Nephron (organoid): ENCODE measurements around the gene PDX1.
A peak's percentile ranks its signal among the peaks of the same experiment; 100 is the strongest.

ENCODE experiments used
- H3K27ac Mint-ChIP-seq, 3 experiments: 2 replicates each; pipeline ENCODE4 v1.8.0; 2020; ENCODE audit warnings: mixed read lengths in 3 of 3, mild to moderate bottlenecking in 2 of 3, moderate library complexity in 1 of 3
- H3K27me3 Mint-ChIP-seq: 2 replicates; pipeline ENCODE4 v1.8.0; 2021; ENCODE audit warnings: low read depth, mild to moderate bottlenecking, moderate library complexity, mixed read lengths
- H3K36me3 Mint-ChIP-seq: 2 replicates; pipeline ENCODE4 v1.8.0; 2020; ENCODE audit warnings: low read depth, mixed read lengths
- H3K4me1 Mint-ChIP-seq: 2 replicates; pipeline ENCODE4 v1.8.0; 2020; ENCODE audit warnings: mixed read lengths
- H3K4me3 Mint-ChIP-seq, 3 experiments: 2 replicates each; pipeline ENCODE4 v1.8.0; 2020; ENCODE audit warnings: mild to moderate bottlenecking in 3 of 3, mixed read lengths in 3 of 3, moderate library complexity in 2 of 3
- H3K9me3 Mint-ChIP-seq: 2 replicates; pipeline ENCODE4 v1.8.0; 2020; ENCODE audit warnings: mixed read lengths
- CTCF ChIP-seq, 3 experiments: fragments of 200-600 bp; sonication (generic); IDR thresholded peaks; one replicate each; pipeline ENCODE4 v1.5.0; 2021; ENCODE audit warnings: antibody characterized with exemption in 3 of 3; ENCODE audit not compliant: unreplicated experiment in 3 of 3

Gene PDX1

GRCh38 chr13:27921421-27921960 is 1.7 kb downstream of the PDX1 start:
- TF ChIP-seq CTCF (IDR thresholded peaks at IDR 0.05; ENCODE audit: unreplicated experiment in 3 of 3) = no peak
- Mint-ChIP-seq H3K36me3 (no peaks in the 10 kb centered on the region), H3K27ac (no peak overlapping the region), H3K9me3 (peaks cover 10% of the 10 kb centered on the region), H3K27me3 (peaks cover 98% of the 10 kb centered on the region), H3K4me3 (peak overlapping the region in 1 of 3 experiments; percentile 9), H3K4me1 (peaks cover 29% of the 10 kb centered on the region)

DNA sequence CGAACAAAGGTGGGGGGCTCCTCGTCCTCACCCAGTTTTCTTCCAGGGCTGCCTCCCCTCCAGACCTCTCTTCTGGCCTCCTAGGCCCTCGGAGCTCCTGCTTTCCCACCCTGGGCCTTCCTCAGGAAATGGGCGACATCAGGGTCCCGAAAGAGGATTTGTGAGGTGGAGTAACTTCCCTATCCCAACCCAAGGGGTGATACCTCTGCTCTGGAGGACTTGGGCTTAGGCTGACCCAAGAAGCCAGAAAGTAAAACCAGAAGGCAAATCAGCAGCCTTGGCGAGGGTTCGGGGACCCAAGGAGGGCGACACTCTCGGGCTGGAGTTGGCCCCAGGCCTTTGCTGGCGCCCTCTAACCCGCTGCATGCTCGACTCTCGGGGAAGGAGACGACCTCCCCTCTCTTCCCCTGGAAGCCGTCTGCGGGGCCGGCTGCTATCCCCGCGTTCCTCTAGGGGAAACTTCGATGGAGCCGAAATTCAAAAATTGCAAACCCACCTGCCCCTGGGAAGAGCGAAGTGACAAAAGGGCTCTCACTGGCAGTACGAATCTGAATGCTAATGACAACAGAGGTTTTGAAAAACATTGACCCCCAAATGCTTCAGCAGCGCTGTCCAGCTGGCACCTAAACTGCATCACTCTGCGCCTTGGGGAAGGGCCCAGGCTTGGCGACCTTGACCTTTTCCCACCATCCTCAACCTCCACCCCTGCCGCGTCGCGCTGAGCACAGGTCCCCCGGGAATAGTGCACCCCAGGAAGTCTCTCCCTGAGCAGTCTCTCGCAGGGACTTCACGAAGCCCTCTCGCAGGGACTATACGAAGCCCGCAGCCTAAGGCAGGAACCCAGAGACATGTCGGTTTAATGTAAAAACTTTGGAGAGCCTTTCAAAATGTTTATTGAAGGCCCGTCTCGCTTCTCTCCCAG is 2.4 kb downstream of the PDX1 start:
- Mint-ChIP-seq H3K27ac (no peak overlapping the region), H3K4me3 (peak overlapping the region in 2 of 3 experiments; percentile 9 to 23), H3K4me1 (peaks cover 29% of the 10 kb centered on the region), H3K36me3 (no peaks in the 10 kb centered on the region), H3K27me3 (peaks cover 98% of the 10 kb centered on the region), H3K9me3 (peaks cover 10% of the 10 kb centered on the region)
- no peak for TF ChIP-seq CTCF (IDR thresholded peaks at IDR 0.05; ENCODE audit: unreplicated experiment in 3 of 3)

DNA sequence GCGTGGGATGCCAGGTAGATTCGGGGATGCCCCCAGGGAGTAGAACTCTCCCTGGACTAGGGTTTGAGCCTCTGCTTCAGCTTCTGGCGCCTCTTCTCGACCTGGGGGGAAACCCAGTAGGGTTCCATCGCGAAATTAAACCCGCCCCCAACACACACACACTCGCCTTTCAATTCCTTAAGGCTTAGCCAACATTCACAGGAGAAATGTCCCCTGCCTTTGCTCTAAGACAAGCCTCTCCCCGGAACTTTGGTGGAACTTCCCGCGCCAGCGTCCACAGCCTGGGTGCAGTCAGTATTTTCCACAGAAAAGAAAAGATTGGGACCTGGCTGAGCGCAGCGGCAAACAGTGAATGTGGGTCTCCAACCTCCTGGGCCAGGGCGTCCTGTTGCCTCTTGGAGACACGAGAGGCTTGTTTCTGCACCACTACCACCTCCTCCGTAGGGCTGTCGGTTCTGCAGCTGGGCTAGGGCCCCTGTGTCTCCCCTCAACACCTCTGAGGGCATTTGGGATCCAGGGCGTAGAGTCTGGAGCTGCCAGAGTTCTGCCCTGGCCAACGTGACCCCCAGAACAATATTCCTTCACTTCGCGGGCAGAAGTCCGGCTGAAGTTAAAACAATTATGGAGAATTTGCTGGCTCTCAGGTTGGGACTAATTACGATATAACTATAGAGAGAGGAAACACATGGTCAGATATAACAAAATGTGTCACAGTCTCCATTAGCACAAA is 3.2 kb downstream of the PDX1 start:
- Mint-ChIP-seq H3K27me3 (peaks cover 98% of the 10 kb centered on the region), H3K27ac (no peak overlapping the region), H3K36me3 (no peaks in the 10 kb centered on the region), H3K4me1 (peaks cover 30% of the 10 kb centered on the region), H3K4me3 (peak overlapping the region in 2 of 3 experiments; percentile 15 to 29), H3K9me3 (peaks cover 10% of the 10 kb centered on the region)
- no peak for TF ChIP-seq CTCF (IDR thresholded peaks at IDR 0.05; ENCODE audit: unreplicated experiment in 3 of 3)

DNA sequence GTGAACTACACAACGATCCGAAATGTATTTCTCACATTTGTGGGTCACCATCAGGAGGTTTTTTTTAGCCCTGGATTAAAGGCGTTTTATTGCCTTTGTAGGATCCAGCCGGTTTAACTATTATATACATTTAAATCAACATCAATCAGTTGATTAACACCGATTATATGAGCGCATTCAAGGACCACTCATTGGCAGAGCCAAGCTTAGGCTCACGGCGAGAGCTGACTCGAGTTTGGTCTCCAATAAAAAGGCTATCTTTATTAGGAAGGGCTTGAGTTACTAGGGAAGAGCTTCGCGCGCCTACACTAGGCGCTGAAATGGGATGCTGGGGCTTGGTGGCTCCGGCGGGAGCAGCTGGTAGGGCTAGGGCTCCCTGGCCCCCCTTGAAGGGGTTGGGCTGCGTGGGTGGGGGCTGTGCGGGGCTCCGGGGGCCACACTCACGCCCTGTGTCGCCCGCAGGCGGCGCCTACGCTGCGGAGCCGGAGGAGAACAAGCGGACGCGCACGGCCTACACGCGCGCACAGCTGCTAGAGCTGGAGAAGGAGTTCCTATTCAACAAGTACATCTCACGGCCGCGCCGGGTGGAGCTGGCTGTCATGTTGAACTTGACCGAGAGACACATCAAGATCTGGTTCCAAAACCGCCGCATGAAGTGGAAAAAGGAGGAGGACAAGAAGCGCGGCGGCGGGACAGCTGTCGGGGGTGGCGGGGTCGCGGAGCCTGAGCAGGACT is 4.2 kb downstream of the PDX1 start:
- TF ChIP-seq CTCF (IDR thresholded peaks at IDR 0.05; ENCODE audit: unreplicated experiment in 3 of 3) = no peak
- Mint-ChIP-seq H3K4me1 (peaks cover 32% of the 10 kb centered on the region), H3K27me3 (peaks cover 98% of the 10 kb centered on the region), H3K9me3 (peaks cover 10% of the 10 kb centered on the region), H3K27ac (no peak overlapping the region), H3K4me3 (peak overlapping the region; percentile 47 to 52 (median 48)), H3K36me3 (no peaks in the 10 kb centered on the region)

- Mint-ChIP-seq H3K27me3 (peaks cover 98% of the 10 kb centered on the region), H3K4me3 (no peak overlapping the region), H3K9me3 (peaks cover 12% of the 10 kb centered on the region), H3K27ac (no peak overlapping the region), H3K4me1 (peaks cover 32% of the 10 kb centered on the region), H3K36me3 (no peaks in the 10 kb centered on the region)
- no peak for TF ChIP-seq CTCF (IDR thresholded peaks at IDR 0.05; ENCODE audit: unreplicated experiment in 3 of 3)
Measured at GRCh38 chr13:27924529-27925141, 4.8 kb downstream of the PDX1 start.
